Effector memory CD4-positive, alpha-beta T cell (primary cell): ENCODE measurements around the gene KLHL42.

Experiments used
- DNase-seq, 3 donors: peaks; one replicate each; pipeline ENCODE4 v3.0.0-alpha.2; 2020
- H3K27ac ChIP-seq: 2 replicates; pipeline ENCODE4 v1.7.0; 2013; ENCODE audit warnings: mild to moderate bottlenecking, low read length, moderate library complexity; ENCODE audit not compliant: insufficient read depth, poor library complexity, severe bottlenecking
- H3K27me3 ChIP-seq: replicated peaks from 2 replicates; pipeline ENCODE4 v1.7.0; 2013; ENCODE audit warnings: mild to moderate bottlenecking, low read length; ENCODE audit not compliant: insufficient read depth, control insufficient read depth, poor library complexity, severe bottlenecking
- H3K36me3 ChIP-seq: 2 replicates; pipeline ENCODE4 v1.7.0; 2013; ENCODE audit warnings: mild to moderate bottlenecking, low read length, moderate library complexity; ENCODE audit not compliant: control insufficient read depth, insufficient read depth
- H3K4me1 ChIP-seq: 2 replicates; pipeline ENCODE4 v1.7.0; 2013; ENCODE audit warnings: low read length, mild to moderate bottlenecking; ENCODE audit not compliant: control insufficient read depth, insufficient read depth, poor library complexity, severe bottlenecking
- H3K4me3 ChIP-seq: 2 replicates; pipeline ENCODE4 v1.7.0; 2013; ENCODE audit warnings: low read length, low read depth, mild to moderate bottlenecking; ENCODE audit not compliant: insufficient read depth, poor library complexity, severe bottlenecking
- H3K9me3 ChIP-seq: 2 replicates; pipeline ENCODE4 v1.7.0; 2013; ENCODE audit warnings: mild to moderate bottlenecking, low read length, moderate library complexity; ENCODE audit not compliant: control insufficient read depth

The KLHL42 gene

DNA sequence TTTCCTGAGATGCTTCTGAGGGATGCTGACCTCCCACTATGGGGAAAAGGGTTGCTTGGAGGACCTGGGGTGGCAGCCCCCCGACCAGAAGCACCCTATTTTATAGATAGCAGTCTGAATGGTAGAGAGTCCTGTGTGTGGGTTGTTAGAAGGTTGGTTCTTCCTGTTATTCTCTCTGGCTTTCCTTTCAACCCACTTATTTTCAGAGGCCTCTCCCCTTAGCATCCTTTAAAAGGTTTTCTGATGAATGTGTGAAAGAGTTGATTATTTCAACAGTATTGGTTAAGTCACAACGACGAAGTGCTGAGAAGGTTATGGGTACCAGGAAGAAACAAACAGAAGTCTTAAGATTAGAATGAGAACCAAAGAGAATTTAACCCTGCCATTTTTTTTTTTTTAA lies 20.8 kb downstream of the KLHL42 start:
- Histone ChIP-seq H3K27me3 (no peaks in the 10 kb centered on the region), H3K27ac (no peak overlapping the region), H3K4me3 (no peak overlapping the region), H3K4me1 (no peaks in the 10 kb centered on the region), H3K36me3 (peaks cover 13% of the 10 kb centered on the region), H3K9me3 (no peaks in the 10 kb centered on the region)
- DNase-seq, result no peak

DNA sequence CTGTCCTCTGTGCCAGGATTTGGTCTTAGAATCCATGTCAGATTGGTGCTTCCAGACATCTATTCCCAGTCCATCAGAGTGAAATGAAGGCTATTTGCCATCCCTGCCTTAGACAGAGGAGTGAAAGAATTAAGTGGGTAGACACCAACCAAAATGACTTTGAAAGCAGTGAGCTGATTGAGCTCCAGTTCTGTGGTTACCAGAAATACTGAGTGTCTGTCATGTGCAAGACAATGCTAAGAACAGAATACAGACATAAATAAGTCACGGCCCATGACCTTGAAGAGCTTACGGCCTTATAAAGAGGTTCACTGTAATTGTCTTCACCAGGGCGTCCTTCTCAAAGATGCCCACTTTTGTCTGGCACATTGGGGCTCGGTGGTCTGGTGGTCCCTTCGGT lies 21.6 kb downstream of the KLHL42 start:
- Histone ChIP-seq H3K9me3 (no peaks in the 10 kb centered on the region), H3K36me3 (peaks cover 13% of the 10 kb centered on the region), H3K4me1 (peaks cover 3% of the 10 kb centered on the region), H3K27me3 (no peaks in the 10 kb centered on the region), H3K27ac (no peak overlapping the region), H3K4me3 (no peak overlapping the region)
- no peak for DNase-seq

DNA sequence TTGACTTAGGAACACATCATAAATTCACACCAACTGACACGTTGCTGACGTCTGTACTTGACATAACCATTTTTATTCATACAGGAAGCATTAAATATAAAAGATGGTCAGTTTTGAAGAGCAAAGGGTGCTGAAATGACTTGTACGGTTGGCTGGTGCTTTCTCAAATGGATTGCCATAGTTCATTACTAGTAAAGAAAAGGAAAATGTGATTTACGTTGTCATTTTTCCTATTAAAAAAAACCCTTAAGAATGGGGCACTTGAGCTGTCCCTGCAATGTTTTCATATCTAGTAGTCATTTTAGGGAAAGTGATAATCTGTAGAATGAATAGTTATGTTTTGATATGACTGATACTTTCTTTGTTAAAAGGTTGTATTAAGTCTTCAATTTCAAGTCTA lies 22.5 kb downstream of the KLHL42 start:
- Histone ChIP-seq H3K4me3 (no peak overlapping the region), H3K4me1 (peaks cover 9% of the 10 kb centered on the region), H3K27me3 (no peaks in the 10 kb centered on the region), H3K27ac (no peak overlapping the region), H3K36me3 (peaks cover 7% of the 10 kb centered on the region), H3K9me3 (no peaks in the 10 kb centered on the region)
- DNase-seq, result no peak

DNA sequence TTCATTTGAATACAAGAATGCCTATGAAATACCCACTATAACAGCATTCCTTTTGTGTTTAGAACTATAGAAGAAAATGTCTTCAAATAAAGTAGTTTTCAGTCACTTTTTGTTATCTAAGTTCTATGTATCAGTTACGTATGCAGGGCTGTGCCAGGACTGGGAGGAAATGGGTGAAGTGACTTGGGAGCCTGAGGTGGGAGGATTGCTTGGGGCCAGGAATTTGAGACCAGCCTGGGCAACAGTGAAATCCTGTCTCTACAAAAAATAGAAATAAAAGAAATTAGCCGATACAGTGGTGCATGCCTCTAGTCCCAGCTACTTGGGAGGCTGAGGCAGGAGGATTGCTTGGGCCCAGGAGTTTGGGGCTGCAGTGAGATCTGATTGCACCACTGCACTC lies 22.9 kb downstream of the KLHL42 start:
- no peak overlapping the region for H3K4me3 ChIP-seq
- H3K27me3 ChIP-seq, result no peaks in the 10 kb centered on the region
- H3K36me3 ChIP-seq, result peaks cover 3% of the 10 kb centered on the region
- no peaks in the 10 kb centered on the region for H3K9me3 ChIP-seq
- H3K4me1 ChIP-seq, result peaks cover 9% of the 10 kb centered on the region
- no peak for DNase-seq
- no peak overlapping the region for H3K27ac ChIP-seq

DNA sequence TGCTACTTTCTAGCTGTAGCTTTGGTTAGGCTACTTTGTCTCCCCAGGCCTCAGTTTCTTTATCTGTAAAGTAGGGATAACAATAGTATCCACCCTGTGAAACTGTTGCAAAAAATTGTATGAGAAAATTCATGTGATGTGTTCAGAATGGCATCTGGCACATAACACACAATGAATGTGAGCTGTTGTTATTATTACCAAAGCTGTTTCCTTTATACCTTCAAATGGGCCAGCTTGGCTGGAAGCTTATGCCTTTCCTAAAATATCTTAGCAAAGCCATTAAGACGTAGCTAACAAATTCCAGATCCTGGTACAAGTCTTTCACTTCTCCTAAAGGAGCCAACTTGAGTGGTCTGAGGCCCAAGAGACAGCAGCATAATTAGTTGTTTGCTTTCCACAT lies 25.2 kb downstream of the KLHL42 start:
- H3K27ac ChIP-seq, result no peak overlapping the region
- no peak for DNase-seq
- no peak overlapping the region for H3K4me3 ChIP-seq
- no peaks in the 10 kb centered on the region for H3K27me3 ChIP-seq
- no peaks in the 10 kb centered on the region for H3K9me3 ChIP-seq
- H3K4me1 ChIP-seq, result peaks cover 9% of the 10 kb centered on the region
- no peaks in the 10 kb centered on the region for H3K36me3 ChIP-seq

DNA sequence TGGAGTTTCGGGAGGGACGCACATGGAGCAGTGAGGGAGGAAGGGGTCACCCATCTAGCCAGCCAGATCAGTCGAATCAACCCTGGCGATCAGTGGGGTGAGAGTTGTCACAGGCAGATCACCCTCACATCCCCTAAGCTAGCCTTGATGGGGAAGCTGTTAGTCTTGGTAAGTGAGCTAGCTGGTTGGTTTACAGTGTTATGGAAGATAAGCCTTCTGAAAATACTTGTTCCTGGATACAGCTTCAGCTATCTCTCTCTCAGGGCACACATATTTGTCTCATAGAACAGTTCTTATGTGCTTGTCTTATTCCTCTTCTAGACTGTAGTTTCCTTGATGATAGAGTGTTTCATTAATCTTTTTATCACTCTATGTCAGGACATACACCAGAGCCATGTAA lies 26.2 kb downstream of the KLHL42 start:
- no peak for DNase-seq
- no peaks in the 10 kb centered on the region for H3K36me3 ChIP-seq
- H3K27me3 ChIP-seq, result no peaks in the 10 kb centered on the region
- H3K27ac ChIP-seq, result no peak overlapping the region
- peaks cover 9% of the 10 kb centered on the region for H3K4me1 ChIP-seq
- H3K4me3 ChIP-seq, result no peak overlapping the region
- H3K9me3 ChIP-seq, result no peaks in the 10 kb centered on the region

DNA sequence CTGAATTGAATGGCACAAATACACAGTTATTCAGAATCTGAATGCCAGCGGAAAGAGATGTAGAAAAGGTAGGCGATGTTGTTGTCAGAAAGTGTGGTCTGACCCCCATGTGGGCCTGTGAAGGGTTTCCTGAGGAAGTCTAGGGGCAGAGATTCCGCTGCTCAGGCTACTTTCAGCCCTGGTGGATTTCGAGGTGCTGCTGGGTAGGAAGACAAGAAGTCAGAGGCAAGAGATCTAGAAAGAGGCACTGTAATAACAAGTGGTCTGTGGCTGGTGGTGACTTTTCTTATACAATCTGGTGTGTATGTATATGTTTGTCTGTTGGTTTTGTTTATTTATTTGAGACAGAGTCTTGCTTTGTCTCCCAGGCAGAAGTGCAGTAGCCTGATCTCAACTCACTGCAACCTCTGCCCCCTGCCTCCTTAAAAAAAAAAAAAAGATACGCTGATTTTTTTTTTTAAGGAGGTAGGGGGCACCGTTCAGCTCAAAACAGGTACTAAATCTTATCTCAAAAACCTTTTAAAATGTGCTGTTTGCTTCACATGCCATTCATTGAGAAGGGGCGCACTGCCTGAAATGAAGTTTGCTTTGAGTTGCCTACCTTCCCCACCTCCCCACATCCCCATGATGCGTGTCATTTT lies 27.1 kb downstream of the KLHL42 start:
- Histone ChIP-seq H3K36me3 (no peaks in the 10 kb centered on the region), H3K4me1 (peaks cover 9% of the 10 kb centered on the region), H3K27ac (peak overlapping the region; percentile 39), H3K9me3 (no peaks in the 10 kb centered on the region), H3K4me3 (no peak overlapping the region), H3K27me3 (no peaks in the 10 kb centered on the region)
- DNase-seq, result peak in 2 of 3 donors; percentile 4 to 11

DNA sequence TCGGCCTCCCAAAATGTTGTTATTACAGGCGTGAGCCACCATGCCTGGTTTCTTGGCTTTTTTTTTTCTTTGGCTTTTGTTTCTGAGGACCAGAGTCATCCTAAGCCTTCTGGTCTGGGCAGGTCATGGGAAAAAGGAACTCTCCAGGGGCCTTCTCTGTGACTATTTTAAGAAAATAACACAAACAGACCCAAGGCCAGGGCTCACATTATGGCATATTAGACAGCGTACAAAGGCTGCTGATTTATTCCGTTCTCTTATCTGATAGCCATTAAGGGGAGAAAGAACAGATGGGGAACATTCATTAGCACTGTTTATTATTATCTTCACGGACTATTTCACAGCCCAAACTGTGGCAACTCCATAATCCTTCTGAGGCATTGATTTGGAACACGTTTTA lies 28.8 kb downstream of the KLHL42 start:
- Histone ChIP-seq H3K4me3 (no peak overlapping the region), H3K4me1 (peaks cover 9% of the 10 kb centered on the region), H3K36me3 (no peaks in the 10 kb centered on the region), H3K9me3 (no peaks in the 10 kb centered on the region), H3K27me3 (no peaks in the 10 kb centered on the region), H3K27ac (no peak overlapping the region)
- no peak for DNase-seq

DNA sequence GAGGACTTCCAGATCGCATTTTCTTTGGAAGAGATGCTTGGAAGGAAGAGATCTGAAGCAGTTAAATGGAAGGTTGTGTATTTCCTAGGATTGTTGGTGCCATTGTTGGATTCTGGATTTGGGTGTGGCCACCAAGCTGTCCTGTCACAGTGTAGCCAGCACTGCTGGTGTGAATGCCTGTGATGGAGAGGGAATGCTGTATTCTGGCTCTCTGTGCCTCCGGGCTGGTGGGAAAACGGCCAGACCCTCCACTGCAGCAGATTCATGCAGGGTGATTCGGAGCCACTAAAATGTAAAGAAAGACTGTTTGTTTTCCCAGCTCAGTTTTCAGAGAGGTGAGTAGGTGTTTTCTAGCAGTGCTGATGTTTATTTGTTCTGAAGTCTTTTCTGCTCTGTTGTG lies 30.7 kb downstream of the KLHL42 start:
- DNase-seq, result no peak
- no peak overlapping the region for H3K27ac ChIP-seq
- H3K9me3 ChIP-seq, result no peaks in the 10 kb centered on the region
- no peaks in the 10 kb centered on the region for H3K27me3 ChIP-seq
- no peak overlapping the region for H3K4me3 ChIP-seq
- H3K4me1 ChIP-seq, result peaks cover 9% of the 10 kb centered on the region
- H3K36me3 ChIP-seq, result no peaks in the 10 kb centered on the region

DNA sequence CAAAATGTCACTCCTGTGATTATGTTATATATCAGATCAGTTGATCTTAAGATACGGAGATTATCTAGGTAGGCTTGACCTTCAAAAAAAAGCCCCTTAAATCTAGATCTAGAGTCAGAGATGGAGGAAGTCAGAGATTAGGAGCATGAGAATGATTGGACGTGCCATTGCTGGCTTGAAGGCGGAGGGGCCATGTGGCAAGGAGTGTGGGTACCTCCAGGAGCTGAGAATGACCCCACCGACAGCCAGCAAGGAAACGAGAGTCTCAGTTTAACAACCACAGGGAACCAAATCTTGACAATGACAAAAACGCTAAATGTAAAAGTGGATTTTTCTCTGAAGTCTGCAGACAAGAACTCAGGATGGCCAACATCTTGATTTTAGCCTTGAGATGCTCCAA lies 32.5 kb downstream of the KLHL42 start:
- Histone ChIP-seq H3K9me3 (no peaks in the 10 kb centered on the region), H3K4me3 (no peak overlapping the region), H3K27ac (no peak overlapping the region), H3K4me1 (no peaks in the 10 kb centered on the region), H3K36me3 (no peaks in the 10 kb centered on the region), H3K27me3 (no peaks in the 10 kb centered on the region)
- DNase-seq, result no peak
